Right kidney (tissue), 1 donor: ENCODE measurements around the gene WDR4.
"Not testable (repeated sequence)": the region's sequence is repeated elsewhere in the genome, so short reads cannot be mapped to it uniquely, and the experiment has no call there.

Experiments used
- DNase-seq: peaks from one replicate; pipeline ENCODE4 v3.0.0-alpha.2; 2016

Gene WDR4

DNA sequence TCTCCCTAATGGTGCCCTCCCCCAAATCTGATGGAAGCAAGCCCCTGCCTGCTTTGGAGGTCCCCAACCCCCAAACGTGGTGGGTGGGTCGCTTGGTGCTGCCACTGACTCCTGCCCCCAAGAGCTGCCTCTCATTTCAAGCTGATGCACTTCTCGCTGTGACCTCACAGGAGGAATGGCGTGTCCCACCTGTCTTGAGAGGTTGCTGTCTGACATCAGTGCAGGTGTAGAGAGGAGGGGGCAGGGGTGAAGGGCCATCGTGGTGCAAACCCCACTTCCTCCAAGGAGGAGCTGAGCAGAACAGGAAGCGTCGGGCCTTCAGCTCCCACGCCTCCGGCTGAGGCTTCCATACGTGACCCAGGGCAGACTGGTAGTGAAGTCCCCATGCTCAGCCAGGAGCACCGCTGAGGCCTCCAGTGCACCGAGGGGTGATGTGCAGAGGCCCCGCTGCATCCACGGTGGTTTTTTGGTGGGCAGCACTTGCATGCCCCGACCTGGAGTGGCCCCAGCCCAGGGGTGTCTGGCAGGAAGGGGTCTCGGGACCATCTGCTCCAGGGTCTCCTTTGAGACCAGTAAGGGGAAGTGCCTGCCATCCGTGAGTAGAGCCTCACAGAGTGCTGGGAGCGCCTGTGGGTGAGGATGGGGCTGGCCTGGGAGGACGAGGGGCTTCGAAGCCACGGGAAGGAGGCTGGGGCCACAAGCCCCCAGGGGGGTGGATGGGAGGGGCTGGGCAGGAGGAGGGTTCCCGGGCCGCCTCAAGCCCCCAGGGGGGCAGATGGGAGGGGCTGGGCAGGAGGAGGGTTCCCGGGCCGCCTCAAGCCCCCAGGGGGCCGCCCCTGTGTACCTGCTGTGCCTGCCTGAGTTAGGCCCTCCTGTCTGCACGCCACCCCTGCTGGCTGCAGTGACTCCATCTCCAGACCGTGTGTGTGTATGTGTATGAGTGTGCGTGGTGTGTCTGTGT, 39.8 kb downstream of the WDR4 start:
- no peak for DNase-seq

DNA sequence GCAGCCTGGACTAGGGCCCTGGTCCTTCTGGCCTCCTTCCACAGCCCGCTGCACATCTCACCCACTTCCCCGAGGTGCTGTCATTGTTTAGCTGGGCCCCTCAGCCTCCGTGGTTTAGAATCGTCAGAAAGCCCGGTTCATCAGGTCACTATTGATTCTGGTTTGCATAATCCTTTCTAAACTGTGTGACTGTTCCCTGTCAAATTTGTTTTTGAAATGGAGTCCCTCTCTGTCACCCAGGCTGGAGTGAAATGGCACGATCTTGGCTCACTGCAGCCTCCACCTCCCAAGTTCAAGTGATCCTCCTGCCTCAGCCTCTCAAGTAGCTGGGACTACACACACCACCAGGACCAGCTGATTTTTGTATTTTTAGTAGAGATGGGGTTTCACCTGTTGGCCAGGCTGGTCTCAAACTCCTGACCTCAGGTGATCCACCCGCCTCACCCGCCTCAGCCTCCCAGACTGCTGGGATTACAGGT, 41.1 kb downstream of the WDR4 start:
- not testable (repeated sequence) for DNase-seq

DNA sequence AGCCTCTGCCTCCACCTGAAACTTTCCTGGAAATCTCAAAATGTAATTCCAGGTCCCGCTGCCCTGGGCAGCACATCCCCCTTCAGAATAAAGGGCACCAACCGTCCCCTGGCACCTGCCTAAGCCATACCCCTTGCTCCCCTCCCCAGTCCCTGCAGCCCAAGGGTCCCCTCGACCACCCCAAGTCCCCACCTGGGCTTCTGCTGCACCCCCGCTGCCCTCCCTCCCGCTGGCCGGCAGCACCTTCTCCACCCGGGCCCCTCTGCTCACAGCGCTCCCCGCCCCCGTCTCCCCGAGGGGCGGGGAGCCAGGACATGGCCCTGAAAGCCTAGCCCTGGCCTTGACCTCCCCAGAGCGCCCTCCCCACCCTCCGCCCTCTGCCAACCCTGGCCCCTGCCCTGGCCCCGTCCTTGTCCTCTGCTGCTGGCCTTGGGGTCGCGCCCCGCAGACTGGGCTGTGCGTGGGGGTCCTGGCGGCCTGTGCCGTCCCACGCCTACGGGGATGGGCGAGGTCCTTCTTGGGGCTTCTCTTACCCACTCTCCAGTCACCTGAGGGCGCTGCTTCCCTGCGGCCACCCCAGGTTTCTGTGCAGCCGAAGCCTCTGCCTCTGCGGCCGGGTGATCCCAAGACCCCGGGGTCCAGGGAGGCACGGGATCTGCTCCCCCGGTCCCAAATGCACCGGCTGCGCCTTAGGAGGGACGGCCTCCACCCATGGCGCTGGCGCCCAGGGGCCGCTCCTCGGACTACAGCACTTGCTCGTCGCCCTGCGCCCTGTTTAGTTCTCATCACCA, 41.7 kb downstream of the WDR4 start:
- no peak for DNase-seq

DNA sequence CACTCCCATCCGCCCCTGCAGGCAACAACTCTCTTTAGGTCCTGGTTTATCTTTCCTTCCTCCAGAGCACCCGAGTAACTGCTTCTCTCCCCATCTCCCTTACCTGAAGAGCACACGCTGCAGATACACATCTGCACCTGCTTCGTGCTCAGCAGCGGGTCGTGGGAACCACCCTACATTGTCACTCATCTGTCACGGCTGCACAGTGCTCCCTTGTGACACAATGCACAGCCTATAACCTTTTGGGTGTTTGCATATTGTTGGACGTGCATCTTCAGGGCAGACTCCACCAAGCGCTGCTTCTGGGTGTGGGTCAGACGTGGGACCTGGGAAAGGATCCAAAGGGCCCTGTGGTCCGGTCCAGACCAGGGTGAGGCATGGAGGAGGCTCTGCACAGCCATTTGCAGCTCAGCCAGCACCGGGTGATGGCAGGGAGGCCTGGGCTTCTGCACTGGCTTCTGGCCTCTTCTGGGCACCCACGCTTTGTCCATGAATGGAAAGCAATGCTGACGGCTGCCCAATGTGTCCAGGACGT, 42.5 kb downstream of the WDR4 start:
- DNase-seq: no peak

DNA sequence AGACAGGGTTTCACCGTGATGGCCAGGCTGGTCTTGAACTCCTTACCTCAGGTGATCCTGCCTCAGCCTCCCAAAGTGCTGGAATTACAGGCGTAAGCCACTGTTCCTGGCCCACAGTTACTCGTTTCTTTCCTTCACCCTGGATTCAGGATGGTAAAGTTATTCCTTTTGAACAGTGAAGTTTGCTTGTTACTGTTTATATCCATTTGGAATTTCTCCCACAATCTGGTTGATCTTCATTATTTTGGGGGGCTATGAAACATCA, 43.0 kb downstream of the WDR4 start:
- DNase-seq: no peak

DNA sequence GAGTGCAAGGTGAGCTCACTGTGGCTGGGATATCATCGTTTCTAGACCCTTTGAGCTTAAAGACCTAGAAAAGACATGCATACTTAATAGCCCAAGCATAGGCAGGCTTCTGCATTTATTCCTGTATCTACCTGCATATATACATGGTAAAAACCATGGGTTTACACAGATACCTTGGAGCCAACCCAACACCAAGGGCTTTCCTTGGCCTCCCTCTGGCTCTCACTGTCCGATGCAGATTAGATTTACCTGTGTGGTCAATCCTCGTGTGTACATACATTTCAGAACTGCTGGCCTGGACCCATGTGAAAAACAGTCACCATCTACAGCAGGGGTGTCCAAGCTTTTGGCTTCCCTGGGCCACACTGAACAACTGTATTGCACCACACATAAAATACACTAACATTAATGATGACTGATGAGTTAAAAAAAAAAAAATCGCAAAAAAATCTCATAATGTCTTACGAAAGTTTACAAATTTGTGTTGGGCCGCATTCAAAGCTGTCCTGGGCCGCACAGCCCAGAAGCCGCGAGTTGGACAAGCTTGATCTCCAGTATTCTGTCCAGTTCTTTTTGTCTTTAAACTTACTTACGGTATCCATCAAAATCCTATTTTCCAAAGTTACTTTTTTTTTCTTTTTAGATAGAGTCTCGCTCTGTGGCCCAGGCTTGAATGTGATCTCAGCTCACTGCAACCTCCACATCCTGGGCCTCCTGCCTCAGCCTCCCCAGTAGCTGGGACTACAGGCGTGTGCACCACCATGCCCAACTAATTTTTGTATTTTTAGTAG, 43.5 kb downstream of the WDR4 start:
- no peak for DNase-seq

DNA sequence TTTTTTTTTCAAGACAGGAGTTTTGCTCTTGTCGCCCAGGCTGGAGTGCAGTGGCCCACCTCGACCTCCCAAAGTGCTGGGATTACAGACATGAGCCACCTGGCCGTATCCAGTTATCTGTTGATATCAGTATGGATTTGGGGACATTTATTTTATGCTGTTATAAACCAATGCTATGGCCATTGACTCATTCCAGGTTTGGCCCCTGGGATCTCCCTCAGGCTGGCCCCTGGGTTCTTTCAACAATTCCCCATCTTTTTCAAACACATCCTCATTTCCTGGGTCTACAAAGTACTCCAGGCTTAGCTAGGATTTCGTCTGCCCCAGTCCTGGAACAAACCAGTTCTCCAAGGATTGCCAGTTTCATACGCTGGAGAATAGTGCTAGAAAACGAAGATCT, 44.1 kb downstream of the WDR4 start:
- no peak for DNase-seq

DNA sequence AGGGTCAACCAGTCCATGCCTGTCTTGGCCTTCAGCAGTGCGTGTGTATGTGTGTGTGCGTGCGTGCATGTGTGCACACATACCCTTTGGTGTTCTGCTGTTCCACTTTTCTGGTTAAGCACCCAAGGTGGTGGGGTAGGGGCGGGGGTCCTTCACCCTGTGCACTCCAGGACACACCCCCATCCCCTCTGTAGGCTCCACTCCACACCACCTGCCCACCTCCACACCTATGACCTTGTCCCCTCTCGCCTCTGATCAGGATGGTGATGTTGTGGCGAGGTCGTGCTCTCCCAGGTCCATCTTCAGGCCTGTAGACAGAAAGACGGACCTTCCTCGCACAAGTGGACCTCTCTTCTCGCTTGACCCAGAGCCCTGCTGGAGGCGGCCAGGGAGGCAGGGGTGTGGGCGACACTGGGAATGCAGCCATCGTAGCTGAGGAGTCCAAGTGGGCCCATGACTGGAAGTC, 44.6 kb downstream of the WDR4 start:
- no peak for DNase-seq

DNA sequence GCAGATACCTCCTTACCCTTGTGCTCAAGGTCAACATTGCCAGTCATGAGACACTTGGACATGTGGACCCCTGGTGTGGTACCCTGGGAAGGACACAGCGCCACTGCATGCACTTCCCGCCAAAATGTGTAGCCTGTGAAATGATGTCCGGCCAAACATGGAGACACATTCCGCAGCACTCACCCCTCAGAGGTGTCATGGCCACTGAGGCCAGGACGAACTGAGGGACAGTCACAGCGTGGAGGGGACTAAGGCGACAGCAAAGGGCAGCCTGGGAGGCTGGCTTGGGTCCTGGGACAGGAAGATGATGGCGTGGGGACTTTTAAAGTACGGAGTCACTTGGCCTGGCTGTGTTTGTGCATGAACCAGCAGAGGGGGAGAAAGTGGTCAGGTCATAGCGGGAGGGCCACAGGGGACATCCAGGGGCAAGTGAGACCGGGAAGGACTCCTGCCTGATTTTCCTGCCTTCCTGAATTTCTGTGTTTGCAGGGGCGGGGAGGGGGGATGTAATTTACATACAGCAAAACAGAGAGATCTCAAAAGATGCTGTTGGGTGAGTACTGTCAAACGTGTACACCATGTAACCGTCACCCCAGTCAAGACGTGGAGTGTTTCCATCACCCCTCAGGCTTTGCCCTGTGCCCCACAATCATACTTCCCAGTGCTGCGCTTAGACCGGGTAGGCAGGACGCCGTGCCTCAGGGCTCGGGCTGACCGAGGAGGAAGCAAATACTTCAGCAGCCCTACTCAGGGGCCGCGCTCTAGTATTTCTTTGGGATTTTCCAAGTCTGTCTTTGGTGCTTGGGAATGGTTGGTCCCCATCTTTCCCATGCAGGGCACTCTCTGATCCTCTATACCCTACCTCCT, 45.2 kb downstream of the WDR4 start:
- DNase-seq: no peak

DNA sequence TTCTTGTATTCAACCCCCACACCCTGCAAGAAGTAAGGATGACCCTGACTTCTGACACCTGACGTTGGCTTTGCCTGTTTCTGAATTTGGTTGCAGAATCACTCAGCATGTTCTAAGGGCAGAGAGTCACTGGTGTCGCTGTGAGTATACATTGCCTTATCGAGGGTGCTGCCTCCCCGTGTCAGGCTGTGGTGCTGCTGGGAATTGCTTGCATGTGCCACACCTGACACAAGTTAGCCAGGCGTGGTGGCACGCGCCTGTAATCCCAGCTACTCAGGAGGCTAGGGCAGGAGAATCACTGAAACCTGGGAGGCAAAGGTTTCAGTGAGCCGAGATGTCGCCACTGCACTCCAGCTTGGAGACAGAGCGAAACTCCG, 45.9 kb downstream of the WDR4 start:
- no peak for DNase-seq

DNA sequence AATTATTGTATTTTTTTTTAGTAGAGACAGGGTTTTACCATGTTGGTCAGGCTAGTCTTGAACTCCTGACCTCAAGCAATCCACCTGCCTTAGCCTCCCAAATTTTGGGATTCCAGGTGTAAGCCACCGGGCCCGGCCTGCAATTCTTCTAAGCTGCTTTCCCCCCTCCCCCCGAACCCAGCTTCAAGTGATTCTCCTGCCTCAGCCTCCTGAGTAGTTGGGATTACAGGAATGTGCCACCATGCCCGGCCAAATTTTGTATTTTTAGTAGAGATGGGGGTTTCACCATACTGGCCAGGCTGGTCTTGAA, 47.1 kb downstream of the WDR4 start:
- DNase-seq: not testable (repeated sequence)

DNA sequence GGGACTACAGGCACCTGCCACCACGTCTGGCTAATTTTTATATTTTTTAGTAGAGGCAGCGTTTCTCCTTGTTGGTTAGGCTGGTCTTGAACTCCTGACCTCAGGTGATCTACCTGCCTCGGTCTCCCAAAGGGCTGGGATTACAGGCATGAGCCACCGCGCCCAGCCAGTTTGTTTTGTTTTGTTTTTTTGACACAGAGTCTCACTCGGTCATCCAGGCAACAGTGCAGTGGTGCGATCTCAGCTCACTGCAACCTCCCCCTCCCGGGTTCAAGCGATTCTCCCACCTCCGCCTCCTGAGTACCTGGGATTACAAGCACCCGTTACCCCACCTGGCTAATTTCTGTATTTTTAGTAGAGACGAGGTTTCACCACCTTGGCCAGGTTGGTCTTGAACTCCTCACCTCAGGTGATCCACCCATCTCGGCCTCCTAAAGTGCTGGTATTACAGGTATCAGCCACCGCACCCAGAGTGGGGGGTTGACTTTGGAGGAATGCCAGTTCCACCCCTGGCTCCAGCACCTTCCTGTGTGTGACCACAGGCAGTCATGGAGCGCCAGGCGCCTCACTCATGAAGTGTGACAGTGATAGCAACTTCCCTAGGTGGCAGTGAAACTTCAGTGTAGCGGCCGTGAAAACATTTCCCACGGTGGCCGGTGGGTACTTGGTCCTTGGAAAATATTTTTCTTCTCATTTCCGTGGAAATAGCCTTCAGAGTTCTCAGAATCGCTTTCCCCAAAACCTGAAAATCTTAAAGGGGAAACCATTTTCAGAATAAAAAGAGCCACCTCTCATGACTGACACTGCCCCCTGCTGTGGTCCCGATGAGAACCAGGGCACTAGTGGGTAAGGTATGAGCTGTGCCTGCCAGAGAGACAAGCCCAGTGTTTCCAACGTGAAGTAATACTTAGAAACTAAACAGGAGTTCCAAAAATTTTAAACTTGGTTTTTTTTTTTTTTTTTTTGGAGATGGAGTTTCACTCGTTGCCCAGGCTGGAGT, 48.6 kb downstream of the WDR4 start:
- no peak for DNase-seq

DNA sequence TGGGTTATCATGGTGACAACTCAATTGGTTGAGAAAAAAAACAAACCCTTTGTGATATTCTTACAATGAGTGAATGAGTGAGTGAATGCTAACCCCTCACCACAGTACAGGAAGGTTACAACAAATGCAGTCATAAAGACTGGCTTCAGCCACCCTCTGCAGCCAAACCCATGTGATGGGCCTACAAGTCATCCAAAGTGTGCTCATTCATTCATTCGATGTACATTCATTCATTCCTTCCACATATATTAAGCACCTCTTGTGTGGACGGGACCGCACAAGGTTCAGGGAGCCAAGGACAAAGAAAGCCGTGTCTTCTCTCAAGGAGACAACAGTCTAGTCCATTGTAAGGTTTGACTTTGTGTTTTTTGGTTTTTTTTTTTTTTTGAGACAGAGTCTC, 49.4 kb downstream of the WDR4 start:
- DNase-seq: no peak

DNA sequence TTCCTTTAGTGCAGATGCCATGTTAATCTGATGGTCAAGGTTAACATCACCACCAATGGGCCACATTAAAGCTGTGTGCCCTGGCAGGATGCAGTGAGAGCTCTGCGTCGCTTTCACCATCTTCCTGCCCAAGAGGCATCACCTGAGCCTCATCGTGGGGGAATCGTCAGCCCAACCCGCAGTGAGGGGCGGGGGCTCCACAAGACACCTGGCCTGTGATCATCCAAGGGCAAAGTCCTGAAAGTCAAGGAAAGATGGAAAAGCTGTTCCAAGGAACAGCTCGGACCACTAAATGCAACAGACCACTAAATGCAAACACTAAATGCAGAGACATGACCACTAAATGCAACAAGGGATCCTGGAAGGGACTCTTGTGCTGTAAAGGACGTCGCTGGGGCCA, 49.9 kb downstream of the WDR4 start:
- no peak for DNase-seq

DNA sequence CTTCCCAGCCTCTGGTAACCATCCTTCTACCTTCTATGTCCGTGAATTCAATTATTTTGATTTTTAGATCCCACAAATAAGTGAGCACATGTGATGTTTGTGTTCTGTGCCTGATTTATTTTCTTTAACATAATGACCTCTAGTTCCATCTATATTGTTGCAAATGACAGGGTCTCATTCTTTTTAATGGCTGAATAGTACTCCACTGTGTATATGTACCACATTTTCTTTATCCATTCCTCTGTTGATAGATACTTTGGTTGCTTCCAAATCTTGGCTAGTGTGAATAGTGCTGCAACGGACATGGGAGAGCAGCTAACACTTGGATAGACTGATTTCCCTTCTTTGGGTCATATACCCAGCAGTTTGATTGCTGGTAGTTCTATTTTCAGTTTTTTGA, 51.8 kb downstream of the WDR4 start:
- no peak for DNase-seq

DNA sequence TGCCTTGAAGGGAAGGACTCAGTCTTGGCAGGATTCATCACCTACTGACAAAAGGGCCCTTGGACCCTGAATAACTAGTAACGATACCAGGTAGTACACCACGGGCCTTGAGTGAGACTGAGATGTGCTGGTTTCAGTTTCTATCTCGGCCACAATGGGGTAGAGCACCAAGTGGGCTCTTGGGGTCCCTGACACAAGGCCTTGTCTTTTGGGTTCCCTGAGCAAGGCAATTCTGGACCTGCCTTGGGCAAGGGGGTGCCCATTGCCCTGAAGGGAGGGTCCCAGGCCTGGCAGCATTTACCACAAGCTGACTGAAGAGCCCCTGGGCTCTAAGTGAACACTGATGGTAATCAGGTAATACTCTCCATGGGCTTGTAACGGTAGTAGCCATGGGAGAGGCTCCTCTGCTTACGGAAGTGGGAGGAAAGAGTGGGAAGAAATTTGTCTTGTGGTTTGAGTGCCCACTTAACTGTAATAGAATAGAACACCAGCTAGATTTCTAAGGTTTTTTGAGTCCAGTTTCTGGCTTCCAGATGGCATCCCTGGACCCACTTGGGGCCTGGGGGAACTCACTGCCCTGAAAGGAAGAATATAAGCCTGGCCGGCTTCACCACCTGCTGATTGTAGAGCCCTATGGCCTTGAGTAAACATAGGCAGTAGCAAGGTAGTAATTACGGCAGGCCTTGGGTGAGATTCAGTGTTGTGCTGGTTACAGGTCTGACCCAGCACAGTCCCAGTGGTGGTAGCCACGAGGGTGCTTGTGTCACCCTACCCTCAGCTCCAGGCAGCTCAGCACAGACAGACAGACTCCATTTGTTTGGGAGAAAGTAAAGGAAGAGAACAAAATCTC, 58.5 kb downstream of the WDR4 start:
- no peak for DNase-seq

DNA sequence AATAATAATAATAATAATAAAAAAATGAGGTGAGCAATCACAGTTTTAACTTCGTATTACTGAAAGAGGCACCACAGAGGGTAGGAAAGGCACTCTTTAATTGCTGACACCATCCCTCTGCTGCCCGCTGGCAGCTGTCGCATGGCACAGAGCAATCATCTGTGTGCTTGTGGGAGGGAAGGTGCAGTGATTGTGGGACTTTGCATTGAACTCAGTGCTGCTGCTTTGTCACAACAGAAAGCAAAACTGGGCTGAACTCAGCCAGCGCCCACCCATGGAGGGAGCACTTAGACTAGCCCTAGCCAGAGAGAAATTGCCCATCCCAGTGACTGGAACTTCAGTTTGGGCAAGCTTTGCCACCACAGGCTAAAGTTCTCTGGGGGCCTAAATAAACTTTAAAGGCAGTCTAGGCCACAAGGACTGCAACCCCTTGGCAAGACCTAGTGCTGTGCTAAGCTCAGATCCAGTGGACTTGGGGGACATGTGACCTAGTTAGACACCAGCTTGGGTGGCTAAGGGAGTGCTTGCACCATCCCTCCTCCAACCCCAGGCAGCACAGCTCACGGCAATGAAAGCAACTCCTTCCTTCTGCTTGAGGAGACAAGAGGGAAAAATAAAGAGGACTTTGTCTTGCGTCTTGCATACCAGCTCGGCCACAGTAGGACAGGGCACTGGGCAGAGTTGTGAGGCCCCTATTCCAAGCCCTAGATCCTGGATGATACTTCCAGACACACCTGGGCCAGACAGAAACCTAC, 59.3 kb downstream of the WDR4 start:
- no peak for DNase-seq

DNA sequence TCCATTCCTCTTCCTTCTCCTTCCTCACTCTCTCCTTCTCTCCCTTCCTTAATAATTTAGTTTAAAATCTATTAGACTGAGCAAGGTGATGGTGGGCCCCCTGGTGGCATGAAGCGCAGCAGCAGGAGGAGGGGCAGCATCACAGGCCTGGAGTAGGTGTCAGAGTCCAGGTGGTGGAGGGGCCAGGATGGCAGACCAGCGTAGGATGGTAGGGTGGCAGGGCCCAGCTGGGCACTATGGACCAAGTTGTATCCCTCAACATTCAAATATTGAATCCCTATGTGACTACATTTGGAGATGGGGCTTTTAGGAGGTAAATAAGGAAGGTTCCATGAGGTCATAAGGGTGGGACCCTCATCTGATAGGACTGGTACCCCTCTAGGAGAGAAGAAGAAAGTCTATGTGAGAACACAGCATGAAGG, 61.0 kb downstream of the WDR4 start:
- no peak for DNase-seq

DNA sequence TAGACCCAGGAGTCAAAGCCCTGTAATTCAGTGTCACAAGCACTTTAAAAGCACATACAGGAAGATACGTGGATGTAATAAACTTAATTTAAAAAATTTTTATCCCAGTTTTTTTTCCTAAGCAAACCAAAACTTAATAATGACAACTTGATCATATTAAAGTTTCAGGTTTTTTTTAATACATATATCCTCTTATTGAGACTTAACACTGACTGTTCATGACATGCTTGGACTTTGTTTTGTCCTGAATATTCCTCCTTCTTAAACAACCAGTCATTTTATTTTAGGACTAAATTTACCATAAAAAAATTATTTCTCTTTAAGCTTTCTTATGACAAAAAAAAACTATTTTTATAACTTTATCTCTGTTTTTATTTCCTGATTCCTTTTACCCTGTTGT, 64.1 kb downstream of the WDR4 start:
- no peak for DNase-seq
